Stimulated activated naive CD4-positive, alpha-beta T cell (primary cell): ENCODE results near the gene SERPINH1.

Experiments
- DNase-seq, 6 experiments: peaks; one replicate each; lab custom pipeline; 2025; lab: John Stamatoyannopoulos, UW

Gene SERPINH1

GRCh38 chr11:75555079-75555811 is 6.8 kb upstream of the SERPINH1 start:
- DNase-seq, result no peak

DNA sequence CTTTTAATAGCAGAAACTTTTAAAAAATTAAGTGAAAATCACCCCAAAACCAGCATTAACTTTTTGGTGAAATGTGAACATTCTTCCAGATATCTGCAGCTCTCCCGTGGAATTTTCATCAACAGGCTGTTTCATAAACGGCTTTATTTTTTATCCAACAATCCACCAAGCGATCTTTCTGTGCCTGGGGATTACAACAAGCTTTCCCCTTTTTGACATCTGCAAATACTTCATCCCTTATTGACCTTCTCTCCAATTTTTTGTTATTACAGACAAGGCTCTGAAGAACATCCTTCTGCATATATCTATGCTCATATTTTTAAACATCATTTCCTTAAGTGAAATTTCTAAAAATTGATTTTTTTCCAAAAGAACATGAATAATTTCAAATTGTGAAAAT is 5.8 kb upstream of the SERPINH1 start:
- DNase-seq, result no peak

- DNase-seq, result no peak
These were observed 4.2 kb upstream of the SERPINH1 start for GRCh38 chr11:75557666-75558494.

- DNase-seq, result no peak
These were observed 2.9 kb upstream of the SERPINH1 start for GRCh38 chr11:75558939-75559843.

DNA sequence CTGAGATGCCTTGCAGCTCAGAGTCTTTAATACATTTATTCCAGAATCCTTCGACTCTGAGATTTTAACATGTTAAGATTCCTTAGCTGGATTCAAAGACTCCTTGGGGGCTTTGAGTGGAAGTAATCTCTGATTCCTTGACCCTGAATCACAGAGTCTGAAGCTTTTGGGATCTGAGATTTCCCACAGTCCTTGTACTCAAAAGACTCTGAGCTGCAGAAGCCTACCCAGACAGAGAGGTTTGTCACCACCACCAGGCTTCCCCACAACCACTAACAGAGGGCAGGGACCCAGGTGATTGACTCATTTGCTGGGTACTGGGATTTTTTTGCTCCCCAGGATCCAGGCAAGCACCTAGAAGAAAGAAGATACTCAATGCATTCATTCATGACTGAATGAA is 1.4 kb upstream of the SERPINH1 start:
- DNase-seq, result no peak

DNA sequence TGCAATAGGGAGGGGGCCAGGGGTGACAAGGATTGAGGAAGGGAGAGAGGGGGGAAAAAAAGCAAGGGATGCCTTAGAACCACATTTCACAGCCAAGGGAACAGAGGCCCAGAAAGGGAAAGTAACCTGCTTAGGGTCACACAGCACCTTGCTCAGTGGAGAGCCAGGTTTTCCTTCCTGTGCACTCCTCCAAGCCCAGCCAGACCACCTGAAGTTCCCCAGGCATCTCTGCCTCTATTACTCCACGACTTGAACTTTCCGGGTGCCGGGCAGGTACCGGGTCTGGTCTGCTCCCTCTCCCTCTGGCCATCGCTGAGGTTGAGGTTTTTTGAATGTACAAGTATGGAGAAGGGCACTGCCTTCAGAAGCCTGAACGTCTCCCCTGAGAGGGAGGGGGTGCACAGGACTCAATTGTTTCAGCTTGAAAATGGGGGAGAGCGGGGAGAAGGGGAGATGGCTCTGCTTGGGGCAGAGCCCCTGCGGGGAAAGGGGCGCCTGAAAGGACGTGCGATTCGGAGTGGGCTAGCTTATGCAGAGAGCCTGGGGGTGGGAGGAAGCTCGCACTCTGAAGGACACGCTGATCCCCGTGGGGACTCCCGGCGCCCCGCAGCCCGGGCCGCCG is 516 bp upstream of the SERPINH1 start:
- DNase-seq, result no peak

GRCh38 chr11:75562836-75563484 is 907 bp downstream of the SERPINH1 start:
- DNase-seq, result no peak

- no peak for DNase-seq
These were observed 1.5 kb downstream of the SERPINH1 start for GRCh38 chr11:75563501-75563977.

DNA sequence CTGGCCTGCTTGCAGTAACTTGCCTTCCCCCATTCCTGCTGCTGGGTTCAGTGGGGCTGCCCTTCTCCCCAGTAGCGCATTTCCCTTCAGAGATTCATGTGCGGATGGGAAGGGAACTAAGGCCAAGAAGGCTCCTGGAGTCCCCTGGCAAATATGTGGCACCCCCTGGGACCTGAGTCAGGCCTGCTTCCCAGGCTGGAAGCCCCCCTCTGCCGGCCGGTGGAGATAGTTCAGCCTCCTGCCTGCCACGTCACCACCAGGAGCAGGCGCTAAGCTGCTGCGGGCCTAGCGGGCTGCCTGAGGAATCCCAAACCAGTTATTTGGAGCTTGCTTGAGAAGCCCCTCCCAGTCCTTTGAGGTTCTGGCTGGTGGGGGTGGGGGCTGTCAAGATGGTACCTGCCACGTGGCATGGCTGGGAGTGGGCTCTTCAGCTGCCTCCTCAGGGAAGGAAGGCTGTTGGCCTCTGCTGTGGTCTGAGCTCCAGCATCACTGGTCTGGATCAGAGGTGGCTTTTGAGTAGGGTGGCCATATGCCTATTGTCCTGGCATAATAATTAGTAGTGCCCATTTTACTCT is 2.0 kb downstream of the SERPINH1 start:
- DNase-seq, result no peak

GRCh38 chr11:75565221-75565814 is 3.3 kb downstream of the SERPINH1 start:
- DNase-seq, result no peak

DNA sequence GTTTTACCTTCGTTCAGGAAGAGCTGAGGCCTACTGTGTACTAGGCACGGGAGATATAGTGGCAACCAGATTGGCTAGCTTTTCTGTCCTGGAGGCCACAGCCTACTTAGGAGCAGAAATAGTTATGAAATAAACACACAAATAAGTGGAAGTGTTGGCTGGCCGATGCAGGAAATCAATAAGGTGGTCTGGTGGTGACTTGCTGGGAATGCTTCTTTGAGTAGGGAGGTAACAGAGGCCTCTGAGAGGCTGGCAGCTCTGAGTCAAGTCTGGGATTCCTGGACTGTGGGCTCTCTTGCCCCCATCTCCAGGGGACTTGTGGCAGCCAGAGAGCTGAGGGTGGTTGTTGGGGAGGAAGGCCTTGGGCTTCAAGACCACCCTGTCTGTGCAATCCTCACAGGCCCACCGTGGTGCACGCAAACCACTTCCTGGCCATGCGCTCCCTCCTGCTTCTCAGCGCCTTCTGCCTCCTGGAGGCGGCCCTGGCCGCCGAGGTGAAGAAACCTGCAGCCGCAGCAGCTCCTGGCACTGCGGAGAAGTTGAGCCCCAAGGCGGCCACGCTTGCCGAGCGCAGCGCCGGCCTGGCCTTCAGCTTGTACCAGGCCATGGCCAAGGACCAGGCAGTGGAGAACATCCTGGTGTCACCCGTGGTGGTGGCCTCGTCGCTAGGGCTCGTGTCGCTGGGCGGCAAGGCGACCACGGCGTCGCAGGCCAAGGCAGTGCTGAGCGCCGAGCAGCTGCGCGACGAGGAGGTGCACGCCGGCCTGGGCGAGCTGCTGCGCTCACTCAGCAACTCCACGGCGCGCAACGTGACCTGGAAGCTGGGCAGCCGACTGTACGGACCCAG is 4.1 kb downstream of the SERPINH1 start:
- DNase-seq, result no peak

DNA sequence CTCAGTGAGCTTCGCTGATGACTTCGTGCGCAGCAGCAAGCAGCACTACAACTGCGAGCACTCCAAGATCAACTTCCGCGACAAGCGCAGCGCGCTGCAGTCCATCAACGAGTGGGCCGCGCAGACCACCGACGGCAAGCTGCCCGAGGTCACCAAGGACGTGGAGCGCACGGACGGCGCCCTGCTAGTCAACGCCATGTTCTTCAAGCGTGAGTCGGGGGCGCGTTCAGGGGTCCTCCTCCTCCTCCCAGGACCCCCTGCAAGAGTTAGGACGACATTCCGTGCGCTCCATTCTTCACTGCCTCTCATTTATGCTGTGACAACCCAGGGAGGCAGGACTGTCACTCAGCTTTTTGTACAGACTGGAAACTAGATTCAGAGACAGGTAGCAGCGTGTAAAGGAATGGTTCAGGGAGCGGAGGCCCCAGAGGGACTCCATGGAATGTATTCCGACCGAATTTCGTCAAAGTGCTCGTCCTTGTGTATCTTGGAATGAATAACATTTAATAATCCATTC is 4.8 kb downstream of the SERPINH1 start:
- no peak for DNase-seq

GRCh38 chr11:75567971-75568370 is 5.9 kb downstream of the SERPINH1 start:
- DNase-seq, result no peak

DNA sequence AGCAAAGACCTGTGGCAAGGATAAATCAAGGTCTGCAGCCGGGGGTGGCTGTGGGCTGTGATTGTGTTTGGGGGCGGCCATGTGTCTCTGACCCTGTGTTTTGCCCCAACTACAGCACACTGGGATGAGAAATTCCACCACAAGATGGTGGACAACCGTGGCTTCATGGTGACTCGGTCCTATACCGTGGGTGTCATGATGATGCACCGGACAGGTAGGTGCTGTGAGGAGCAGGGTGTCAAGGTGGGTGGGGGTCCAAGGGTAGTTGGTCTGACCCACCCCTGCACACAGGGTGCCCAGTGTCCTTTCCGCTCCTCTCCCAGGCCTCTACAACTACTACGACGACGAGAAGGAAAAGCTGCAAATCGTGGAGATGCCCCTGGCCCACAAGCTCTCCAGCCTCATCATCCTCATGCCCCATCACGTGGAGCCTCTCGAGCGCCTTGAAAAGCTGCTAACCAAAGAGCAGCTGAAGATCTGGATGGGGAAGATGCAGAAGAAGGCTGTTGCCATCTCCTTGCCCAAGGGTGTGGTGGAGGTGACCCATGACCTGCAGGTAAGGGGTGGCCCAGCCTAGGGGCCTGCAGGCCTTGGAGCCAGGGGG is 6.7 kb downstream of the SERPINH1 start:
- DNase-seq, result no peak

DNA sequence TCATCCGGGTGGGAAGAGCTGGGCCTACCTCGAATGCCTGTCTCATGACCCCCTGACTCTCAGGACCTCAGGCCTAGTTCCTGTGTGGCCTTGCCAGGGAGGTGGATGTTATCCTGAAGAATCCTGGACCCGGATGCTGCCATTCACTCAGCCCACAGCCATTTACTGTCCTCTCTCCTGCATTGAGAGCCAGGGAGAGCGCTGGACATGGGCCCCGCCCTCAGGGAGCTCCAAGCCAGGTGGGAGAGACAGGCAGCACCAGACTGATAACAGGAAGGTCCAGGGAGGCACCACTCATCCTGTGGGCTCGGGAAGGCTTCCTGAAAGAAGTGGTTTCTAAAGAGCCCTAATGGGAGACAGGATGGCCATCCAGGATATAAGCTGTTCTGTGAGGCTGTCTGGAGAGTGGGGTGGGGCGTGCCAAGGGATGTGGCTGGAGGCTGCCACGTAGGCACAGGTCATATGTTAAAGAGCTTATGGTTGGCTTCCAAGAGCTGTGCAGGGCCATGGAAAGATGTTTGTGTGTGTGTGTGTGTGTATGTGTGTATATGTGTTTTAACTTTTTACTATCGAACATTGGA is 8.6 kb downstream of the SERPINH1 start:
- DNase-seq, result no peak

DNA sequence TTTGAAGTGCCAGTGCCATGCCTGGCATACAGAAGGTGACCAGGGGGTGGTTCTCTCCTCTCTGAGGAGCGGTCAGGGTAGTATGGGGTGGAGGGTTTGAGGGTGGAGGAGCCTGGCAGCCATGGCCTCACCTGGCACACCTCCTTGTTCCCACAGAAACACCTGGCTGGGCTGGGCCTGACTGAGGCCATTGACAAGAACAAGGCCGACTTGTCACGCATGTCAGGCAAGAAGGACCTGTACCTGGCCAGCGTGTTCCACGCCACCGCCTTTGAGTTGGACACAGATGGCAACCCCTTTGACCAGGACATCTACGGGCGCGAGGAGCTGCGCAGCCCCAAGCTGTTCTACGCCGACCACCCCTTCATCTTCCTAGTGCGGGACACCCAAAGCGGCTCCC is 9.6 kb downstream of the SERPINH1 start:
- no peak for DNase-seq

DNA sequence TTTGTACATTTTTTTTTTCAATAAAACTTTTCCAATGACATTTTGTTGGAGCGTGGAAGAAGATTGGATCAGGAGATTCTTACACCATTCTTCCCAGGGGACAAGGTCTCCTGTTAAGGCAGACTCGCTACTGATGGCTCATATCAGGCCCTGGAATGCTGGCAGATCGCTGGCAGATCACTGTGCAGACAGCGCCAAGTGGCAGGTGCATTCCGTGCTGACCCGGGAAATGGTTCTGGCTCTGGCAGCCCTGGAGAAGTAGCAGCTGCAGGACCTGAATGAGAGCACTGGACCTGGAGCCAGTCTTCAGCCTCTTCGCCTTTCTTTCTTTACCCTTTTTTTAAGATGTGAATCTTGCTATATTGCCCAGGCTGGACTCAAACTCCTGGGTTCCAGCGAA is 10.7 kb downstream of the SERPINH1 start:
- no peak for DNase-seq
